NCI-H510A (cell line): Measurements from ENCODE around the gene VAV1.

Experiments used
- DNase-seq: peaks from one replicate; lab custom pipeline; 2025; lab: John Stamatoyannopoulos, UW

The VAV1 gene

DNA sequence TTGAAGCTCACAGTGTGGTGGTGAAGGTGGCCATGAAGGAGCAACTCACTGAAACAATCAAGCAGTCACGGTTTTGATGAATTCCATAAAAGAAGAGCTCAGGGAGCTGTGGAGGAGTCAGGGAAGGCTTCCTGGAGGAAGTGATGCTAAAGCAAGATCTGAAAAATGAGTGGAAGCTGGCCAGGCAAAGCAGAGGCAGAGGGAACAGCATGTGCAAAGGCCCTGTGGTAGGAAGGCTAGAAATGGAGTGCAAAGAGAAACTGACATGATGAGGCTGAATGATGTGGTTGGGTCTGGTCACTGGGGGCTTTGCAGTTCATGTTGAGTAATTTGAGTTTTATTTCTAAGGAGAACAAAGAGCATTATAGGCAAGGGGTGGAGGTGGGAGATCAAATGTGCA is 121.8 kb downstream of the VAV1 start:
- no peak for DNase-seq

DNA sequence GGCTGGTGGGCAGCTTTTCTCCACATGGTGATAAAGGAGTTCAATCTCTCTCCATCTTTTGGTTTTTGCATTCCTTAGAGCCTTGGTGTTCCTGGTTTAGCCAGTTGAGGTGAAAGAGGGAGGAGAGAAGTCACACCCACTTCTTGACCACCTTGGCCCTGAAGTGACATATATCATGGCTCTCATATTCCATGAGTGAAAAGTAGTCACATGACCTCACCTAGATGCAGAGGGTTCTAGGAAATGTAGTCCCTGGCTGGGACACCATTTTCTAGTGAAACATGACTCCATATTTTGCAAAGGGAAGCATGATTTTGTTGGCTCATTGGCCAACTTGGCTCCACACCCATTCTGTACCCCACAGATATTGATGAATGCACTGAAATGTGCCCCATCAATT is 130.9 kb downstream of the VAV1 start:
- DNase-seq, result no peak

DNA sequence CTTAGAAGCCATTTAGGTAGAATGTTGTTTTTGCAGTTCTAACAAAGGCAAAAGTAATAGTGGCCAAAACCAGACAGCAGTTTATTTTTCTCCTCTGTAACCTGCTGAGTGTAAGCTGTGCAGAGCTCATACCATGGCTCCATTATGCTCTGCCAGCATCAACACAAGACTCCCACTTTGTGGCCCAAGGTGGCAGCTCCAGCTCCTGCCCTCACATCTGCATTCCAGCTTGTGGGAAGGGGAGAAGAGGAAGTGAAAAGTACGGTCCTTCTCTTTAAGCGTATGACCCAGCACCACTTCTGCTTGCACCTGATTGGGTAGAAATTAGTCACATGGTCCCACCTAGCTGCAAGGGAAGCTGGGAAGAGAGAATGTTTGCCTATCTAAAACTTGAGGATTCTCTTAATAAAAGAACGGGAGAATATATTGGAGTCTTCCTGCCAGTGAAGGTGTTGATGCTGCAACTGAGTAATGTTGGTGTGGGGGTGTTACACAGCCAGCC is 134.1 kb downstream of the VAV1 start:
- DNase-seq, result no peak
